GM18867 (cell line): ENCODE measurements around the gene PODNL1.
"Not testable (repeated sequence)": the region's sequence is repeated elsewhere in the genome, so short reads cannot be mapped to it uniquely, and the experiment has no call there.

Experiments
- ATAC-seq: cut with Tn5 transposase; IDR thresholded peaks from one replicate; pipeline ENCODE4 v1.9.1; 2021; ENCODE audit warnings: mild to moderate bottlenecking, moderate library complexity; ENCODE audit not compliant: unreplicated experiment

PODNL1 gene

DNA sequence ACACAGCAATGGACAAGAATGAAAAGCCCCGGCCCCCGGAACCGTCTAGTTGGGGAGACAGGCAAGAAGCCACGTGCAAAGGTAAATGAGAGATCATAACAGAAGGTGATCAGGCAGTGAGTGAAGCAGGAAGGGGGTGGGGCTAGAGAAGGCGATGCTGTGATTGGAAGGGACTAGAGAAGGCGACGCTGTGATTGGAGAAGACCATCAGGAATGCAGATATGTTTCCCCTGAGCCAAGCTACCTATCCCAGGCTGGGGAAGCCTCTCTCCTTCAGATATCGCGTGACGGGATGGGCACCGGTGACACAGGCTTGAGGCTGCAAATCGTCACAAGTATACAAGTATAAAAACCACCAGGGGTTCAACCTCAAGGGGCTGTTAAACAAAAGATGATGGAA, 35.9 kb upstream of the PODNL1 start:
- ATAC-seq = no peak

DNA sequence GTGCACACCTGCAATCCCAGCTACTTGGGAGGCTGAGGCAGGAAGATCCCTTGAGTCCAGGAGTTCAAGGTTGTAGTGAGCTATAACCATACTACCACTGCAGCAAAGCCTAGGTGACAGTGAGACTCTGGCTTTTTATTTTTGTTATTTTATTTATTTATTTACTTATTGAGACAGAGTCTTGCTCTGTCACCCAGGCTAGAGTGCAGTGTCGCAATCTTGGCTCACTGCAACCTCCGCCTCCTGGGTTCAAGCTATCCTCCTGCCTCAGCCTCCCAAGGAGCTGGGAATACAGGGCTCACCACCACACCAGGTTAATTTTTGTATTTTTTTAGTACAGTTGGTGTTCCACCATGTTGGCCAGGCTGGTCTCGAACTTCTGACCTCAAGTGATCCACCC, 35.3 kb upstream of the PODNL1 start:
- ATAC-seq = not testable (repeated sequence)

DNA sequence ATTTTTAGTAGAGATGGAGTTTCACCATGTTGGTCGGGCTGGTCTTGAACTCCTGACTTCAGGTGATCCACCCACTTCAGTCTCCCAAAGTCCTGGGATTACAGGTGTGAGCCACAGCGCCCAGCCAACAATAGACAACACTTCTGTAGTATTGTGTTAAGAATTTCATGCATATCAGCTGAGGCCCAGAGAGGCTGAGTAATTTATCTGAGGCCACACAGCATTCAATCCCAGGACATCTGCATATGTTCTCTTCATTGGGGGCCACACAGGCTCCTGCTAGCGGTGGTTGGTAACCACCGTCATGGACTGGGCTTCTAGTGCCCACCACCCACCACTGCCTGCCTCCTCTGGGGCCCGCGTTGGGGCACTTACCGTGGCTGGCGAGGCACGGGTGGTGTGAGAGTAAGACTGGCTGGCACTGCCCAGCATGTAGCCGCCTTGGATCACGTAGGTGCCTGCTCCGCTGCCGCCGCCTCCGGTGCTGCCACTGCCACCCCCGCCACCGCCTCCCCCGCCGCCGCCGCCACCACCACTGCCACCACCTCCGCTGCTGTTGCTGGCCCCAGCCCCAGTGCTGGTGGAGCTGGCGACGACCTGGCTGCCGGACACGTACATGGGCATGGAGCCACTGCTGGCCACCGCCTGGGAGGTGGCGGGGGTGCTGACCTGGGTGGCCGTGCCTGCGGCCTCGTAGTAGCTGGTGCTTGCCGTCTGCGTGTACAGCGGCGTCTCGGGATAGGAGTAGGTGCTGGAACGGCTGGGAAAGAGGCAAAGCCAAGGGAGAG, 34.3 kb upstream of the PODNL1 start:
- no peak for ATAC-seq

DNA sequence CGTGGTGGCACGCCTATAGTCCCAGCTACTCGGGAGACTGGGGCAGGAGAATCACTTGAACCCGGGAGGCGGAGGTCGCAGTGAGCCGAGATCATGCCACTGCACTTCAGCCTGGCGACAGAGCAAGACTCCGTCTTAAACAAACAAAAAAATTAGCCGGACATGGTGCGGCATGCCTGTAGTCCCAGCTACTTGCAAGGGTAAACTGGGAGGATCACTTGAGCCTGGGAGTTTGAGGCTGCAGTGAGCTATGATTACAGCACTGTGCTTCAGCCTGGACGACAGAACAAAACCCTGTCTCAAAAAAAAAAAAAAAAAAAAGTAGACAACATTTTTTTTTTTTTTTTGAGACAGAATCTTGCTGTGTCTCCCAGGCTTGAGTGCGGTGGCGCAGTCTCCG, 33.7 kb upstream of the PODNL1 start:
- not testable (repeated sequence) for ATAC-seq

DNA sequence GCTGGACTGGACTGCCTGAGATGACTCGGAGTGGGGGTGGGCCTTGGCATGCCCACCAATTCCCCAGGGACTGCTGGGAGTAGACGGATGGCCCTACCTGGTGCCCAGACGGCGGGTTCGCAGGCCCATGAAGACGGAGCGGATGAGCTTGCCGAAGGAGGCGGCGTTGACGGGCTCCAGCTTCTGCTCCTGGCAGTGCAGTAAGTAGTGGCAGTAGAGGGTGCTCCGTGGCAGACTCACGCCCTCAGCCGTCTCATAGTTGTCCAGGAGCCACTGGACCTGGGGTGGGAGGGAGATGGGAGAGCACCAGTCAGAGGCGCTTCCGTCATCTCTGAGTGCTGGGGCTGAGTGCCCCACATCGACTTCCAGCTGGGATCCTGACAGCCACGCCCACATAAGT, 31.7 kb upstream of the PODNL1 start:
- no peak for ATAC-seq

DNA sequence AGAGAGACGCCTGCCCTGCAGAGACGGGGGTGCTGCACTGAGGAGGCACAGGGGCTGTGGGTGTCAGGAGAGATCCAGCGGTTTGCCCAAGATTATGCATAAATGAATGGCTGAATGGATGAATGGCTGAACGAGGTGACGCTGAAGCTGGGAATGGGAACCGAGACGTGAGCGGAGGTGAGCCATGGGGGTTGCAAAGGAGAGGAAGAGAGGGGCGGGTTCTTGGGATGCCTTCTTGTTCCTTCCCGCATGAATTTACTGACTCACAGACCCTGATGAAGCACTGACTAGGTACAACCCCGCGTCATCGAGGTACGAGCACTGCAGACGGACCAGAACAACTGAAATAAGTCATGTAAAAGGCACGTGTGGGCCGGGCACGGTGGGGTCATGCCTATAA, 30.8 kb upstream of the PODNL1 start:
- no peak for ATAC-seq

DNA sequence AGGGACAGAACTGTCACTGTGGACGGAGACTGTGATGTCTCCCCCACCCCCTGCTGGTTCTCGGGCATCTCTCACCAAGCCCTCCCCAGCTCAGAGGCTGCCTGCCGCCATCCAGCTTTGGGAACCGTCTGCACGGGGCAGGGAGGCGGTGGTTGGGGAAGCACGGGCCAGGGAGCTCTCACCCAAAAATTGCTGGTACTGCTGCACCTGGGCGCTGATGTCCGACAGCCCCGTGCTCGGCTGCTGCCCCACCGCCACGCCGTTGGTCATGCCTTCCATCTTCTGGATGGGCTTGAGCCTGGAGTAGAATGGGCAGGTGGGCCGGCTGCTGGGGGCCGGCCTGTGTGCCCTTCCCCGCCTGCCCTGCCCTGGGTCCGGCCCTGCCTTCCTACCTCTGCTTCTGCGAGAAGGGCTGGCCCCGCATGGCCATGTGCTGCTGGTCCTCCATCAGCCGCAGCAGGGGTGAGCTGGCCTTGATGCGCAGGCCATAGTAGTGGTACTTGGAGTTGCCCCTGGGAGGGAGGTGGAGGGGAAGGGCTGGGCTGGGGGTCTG, 30.2 kb upstream of the PODNL1 start:
- ATAC-seq = no peak

DNA sequence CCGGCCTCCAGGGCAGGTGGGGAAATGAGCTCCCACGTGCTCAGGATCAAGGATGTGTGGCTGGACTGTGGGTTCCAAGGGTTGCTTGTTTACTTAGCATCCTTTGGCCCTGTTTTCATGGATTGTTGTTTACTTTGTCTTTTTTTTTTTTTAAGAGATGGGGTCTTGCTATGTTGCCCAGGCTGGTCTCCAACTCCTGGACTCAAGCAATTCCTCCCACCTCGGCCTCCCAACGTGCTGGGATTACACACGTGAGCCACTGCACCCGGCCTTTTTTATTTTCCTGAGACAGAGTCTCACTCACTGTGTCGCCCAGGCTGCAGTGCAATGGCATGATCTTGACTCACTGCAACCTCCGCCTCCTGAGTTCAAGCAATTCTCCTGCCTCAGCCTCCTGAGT, 29.0 kb upstream of the PODNL1 start:
- ATAC-seq = not testable (repeated sequence)

DNA sequence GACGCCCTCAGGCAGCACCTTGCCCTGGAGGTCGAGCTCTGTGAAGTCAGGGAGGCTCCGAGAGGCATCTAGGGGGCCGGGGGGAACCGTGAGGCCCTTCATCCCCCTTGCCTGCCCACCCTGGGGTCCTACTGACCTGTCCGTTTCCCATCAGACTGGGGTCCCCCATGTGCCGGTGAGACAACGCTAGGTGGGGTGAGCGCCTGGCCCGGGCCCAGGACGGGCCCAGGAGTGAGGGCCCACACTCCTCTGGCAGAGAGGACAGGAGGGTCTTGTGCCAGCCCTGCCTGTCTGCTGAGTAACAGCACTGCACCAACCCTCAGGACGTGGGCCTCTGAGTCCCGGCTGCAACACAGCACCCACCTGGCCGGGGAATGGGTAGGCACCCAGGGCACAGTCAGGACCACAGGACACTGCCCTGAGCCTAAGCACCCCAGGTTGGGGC, 28.5 kb upstream of the PODNL1 start:
- no peak for ATAC-seq

DNA sequence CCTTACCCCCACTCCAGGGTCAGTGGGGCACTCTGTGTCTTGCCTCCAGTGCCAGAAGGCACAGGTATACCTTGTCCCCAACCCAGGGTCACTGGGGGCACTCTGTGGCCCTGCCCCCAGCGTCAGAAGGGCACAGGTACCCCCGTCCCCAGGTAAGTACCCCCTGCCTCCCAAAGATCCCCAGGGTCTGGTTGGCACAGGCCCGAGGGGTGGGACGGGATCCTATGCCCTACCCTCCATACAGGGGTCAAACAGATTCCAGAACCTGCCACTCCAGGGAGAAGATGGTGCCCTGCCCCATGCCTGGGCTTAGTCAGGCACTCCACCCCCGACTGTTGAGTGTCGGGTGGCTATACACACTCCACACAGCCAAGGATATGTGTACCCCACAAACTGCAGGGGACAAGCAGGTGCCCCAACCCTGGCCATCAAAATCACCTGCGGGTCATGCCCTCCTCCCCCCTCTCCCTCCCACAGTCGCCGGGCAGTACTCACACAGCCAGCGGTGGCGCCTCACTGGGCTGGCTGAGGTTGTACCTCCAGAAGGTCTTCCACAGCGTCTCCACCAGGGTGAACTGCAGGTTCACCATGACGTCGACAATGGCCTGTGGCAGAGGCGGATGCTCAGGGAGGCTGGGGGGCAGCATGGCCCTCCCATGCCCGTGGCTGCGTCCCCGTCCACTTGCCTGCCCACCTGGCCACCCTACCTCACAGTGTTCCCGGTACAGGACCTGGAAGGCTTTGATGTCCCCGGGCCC, 27.9 kb upstream of the PODNL1 start:
- no peak for ATAC-seq

DNA sequence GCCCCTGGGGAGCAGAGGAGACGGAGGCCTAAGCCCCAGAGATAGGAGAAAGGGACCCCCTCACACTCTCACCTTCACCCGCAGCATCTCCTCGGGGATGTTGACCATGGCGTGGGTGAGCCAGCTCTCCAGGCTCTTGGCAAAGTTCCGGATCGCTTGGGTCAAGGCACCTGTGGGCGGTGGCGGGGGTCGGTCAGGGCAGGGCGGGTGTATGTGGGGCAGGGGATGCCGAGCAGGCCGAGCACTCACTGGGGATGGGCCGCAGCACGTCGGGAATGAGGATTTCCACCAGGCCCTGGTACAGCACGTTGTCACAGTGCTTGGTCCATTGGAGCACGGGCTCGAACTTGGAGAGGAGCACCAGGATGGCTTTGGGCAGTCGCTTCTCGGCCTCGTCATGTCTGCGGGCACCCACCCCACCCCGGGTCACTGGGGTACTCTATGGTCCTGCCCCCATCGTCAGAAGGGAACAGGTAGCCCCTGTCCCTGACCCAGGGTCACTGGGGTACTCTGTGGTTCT, 27.2 kb upstream of the PODNL1 start:
- ATAC-seq = no peak

DNA sequence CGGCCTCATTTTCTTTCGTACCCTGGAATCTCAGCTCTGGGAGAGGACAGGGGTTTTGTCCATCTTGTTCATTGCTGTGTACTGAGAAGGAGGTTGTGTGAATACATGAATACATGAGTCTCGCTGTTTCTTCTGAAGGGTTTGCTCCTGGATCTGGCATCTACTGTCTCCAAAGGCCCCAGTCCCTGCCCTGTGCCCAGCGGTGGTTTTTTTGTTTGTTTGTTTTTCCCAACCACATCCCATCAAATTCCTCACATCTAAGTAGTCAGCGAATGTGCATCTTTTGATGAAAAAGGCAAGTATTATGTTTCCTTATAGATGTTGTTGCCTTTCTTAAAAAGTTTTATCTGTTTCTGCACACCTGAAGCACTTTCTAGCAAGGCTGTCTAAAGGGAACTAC, 26.6 kb upstream of the PODNL1 start:
- ATAC-seq = no peak

DNA sequence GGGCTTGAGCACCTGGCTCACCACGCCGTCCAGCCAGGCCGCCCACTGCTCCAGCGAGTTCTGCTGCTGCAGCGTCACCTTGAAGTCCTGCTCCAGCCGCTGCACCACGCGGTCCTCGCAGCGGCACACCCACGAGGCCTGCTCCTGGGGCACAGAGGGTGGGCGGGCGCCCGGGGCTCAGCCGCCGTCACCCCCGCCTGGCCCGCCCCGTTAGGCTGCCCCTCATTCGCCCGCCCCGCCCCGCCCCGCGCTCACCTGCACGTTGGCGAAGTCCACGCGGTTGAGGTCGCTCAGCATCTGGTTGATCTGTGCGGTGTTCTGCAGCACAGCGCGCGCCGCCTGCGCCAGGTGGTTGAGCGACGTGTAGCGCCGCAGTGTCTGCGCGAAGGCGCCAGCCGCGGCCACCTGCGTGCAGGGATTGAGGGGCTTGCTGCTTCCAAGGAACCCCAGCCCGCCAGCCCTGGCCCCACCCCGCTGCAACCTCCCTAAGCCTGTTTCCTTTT, 25.4 kb upstream of the PODNL1 start:
- ATAC-seq = no peak

DNA sequence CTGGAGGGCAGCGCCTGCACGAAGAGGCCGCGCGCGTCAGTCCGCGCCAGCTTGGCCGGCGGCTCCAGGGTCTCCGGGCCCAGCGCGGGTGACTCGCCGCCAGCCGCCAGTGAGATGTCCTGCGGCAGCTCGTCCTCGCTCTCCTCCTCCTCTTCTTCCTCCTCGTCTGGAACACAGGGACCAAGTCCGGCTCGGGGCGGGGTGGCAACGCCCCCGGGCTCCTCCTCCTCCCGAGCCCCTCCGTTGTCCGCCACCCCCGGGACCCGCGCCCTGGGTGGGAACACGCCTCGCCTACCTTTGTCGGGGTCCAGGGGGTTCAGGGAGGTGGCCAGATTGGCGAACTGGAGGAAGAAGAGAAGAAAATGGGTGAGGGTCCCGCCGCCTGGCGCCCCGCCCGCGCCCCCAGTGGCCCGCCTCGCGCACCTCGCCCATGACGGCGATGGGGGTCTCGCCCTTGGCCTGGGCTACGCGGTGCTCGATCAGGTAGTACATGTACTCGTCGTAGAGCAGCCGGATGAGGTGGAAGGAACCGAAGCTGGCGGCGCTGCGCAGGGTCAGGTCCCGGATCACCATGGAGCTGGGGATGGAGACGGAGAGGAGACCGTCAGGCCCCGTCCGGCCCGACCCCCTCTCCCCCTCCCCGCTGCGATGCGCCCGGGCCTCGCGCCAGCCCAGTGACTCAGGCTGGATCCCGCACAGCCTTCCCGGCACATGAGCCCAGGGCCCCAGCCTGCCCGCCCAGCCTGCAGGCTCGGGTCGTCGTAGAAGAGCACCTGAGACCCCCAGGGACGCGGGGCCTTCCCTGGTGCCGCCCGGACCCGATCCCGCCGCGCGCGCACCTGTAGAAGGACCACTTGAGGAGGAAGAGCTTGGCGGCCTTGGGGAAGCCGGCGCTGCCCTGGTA, 24.7 kb upstream of the PODNL1 start:
- ATAC-seq = no peak

DNA sequence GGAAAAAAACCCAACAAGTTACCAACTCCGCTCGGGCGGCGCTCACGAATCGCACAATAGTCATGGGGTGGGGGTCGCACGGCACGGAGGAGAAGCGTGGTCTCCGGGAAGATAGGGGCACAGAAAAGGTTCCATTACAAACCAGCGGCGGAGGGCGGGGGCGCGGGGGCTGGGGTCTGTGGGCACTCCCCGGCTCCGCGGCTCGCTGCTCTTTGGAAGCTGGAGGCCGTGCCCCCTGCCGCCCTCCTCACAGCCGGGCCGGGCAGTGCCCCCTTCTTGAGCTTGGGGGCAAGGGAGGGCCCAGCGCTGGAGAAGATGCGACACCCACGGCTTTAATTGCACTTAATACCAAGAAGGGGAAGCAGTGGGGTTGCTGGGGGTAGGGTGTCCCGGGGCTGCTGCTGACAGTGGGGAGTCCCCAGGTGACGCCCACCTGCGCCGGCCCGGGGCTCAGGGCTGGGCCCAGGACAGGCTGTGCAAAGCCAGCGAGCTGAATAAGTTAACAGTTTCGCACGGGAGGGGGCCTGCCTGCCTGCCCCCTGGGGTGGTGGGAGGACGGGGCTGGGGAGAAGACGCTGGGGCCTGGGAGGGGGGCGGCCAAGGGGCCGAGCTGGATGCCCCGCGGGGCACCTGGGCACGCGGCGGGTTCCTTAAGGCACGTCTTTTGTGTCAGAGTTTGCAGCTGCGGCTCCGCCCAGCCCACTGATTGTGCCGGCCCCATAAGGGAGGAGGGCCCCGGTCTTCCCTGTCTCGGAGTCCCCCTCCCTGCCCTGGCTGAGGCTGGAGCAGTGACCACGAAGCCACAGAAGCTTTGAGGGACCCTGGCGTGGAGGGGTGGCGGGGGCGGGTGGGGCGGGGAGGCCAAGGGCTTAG, 23.8 kb upstream of the PODNL1 start:
- ATAC-seq = no peak

DNA sequence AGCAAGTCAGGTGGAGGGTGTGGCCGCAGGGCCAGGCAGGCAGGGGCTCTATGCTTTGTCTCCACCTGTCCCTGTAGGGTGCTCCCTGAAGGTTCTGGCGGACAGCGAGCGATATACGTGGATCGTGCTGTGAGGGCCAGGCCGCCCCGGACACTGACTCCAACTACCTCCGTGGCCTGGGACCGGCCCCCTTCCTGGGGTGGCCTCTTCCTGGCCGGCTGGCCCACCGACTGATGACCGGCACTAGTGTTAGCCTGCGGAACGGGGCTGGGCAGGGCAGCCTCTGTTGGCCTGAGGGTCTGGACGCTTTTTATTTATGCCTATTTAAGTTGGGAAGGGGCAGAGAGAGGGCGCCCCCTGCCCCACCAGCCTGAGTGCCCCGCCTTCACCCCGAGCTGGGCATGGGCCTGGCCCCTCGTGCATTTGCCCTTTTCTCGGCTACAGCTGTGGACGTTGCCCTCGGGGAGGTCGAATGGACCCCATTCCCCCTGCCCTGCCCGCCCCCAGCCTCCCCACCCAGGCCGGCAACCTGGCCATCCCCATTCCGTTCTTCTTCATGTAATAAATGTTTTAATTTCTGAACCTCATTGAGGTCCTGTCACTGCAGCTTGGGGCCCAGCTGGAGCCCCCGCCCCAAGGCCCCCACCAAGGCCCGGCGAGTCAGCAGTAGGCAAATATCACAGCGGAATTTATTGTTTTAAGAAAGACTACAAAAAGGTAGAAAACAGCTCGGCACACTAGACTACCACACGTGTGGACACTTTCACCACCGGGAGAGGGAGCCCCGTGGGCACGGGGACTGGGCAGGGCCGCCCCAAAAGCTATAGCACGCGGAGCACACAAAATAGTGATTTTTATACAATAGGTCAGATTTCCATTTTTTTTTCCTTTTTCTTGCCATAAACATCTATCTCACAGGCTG, 22.9 kb upstream of the PODNL1 start:
- no peak for ATAC-seq

DNA sequence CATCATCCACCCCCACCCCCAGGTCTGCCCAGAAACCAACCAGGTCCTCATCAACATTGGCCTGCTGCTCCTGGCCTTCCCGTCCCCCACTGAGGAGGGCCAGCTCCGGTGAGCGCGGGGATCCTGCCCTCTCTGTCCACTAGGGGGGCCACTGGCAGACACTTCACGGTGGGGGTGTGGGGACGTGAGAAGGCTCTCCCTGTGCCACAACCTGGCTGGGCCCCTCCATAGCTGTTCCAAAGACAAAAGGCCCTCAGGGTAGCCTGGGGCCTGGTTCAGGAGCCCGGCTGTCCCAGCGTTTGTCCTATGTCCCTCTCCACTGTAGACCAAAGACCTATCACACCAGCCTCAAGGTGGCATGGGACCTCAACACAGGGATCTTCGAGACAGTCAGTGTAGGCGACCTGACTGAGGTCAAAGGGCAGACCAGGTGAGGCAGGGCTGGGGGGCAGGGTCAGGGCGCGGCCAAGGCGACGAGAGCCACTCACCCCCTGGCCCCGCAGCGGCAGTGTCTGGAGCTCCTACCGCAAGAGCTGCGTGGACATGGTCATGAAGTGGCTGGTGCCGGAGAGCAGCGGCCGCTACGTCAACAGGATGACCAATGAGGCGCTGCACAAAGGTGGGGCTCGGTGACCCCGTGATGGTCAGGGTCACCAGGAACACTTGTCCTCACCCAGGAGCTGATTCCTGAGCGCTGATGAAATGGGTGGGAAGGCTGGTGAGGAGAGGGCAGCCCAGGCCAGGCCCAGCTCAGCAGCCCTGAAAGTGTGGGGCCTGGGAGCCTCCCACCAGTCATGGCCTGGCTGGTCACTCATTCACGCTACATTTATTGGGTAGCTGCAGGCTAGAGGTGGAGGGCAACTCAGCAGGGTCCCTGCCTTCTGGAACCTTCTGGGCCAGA, 22.0 kb upstream of the PODNL1 start:
- ATAC-seq = no peak
